ENCODE results near the gene CCDC137. TPM values are rescaled to one million over a fixed set of nuclear protein-coding genes. Genes with fewer than 3 reads are reported as not detected.
A peak's percentile ranks its signal among the peaks of the same experiment; 100 is the strongest.
"Not testable (repeated sequence)": the region's sequence is repeated elsewhere in the genome, so short reads cannot be mapped to it uniquely, and the experiment has no call there.

Gene CCDC137
- 10 to 100 TPM in 1 of 4 donors, 1 to 10 TPM in 3; 4.4 to 11.4 (median 8.8) TPM for total RNA-seq

- WGBS, 2 donors, result 0% methylated on average over 12 to 24 of the region's 96 CpGs
- Histone ChIP-seq H3K9me3 (no peaks in the 10 kb centered on the region), H3K27ac (peak within 1 kb of the TSS; percentile 42 to 78 (median 54)), H3K4me3 (replicated peaks in 1 of 3) (peak within 1 kb of the TSS; percentile 55 to 100 (median 99)), H3K36me3 (peaks cover 2 to 4% of the 10 kb centered on the region in 2 donors), H3K27me3 (no peaks in the 10 kb centered on the region), H3K4me1 (peaks cover 16 to 23% of the 10 kb centered on the region in 2 donors)
- peak; percentile 95 to 96 for DNase-seq
- intact Hi-C loops (cut with DNase I), result no loop called here
- TF ChIP-seq POLR2A (IDR thresholded peaks at IDR 0.05), result peak in 1 of 2 donors; percentile 80
- no peak for TF ChIP-seq CTCF (IDR thresholded peaks at IDR 0.05)
Measured at GRCh38 chr17:81666342-81667191, at the start of gene CCDC137, which contains the start of gene OXLD1. Gene CCDC137 (plus strand): TSS chr17:81666737. CDS start chr17:81666767, 30 bp downstream. Gene OXLD1 (minus strand): TSS chr17:81666605. CDS start chr17:81666577, 28 bp downstream.

GRCh38 chr17:81616877-81617276 is 49.7 kb upstream of the CCDC137 start:
- H3K4me3 ChIP-seq (replicated peaks in 1 of 3), result no peak overlapping the region
- DNase-seq, result no peak
- H3K9me3 ChIP-seq, result no peaks in the 10 kb centered on the region
- no peak for TF ChIP-seq POLR2A (IDR thresholded peaks at IDR 0.05)
- TF ChIP-seq CTCF (IDR thresholded peaks at IDR 0.05), result no peak
- H3K36me3 ChIP-seq, result peaks cover 18 to 23% of the 10 kb centered on the region in 2 donors
- WGBS, 2 donors, result 78 to 96% methylated on average over 7 of the region's 7 CpGs
- intact Hi-C loops (cut with DNase I), result no loop called here
- H3K27ac ChIP-seq, result no peak overlapping the region
- H3K27me3 ChIP-seq, result no peaks in the 10 kb centered on the region
- peaks cover 6 to 7% of the 10 kb centered on the region in 2 donors for H3K4me1 ChIP-seq

GRCh38 chr17:81618307-81618706 is 48.2 kb upstream of the CCDC137 start:
- not testable (repeated sequence) for DNase-seq
- H3K36me3 ChIP-seq, result peaks cover 24 to 28% of the 10 kb centered on the region in 2 donors
- WGBS, 2 donors, result 100% methylated on average over 3 of the region's 36 CpGs; no CpG with 5 or more reads in 1 of the 2 donors

GRCh38 chr17:81621494-81622130 is 44.9 kb upstream of the CCDC137 start:
- intact Hi-C loops (cut with DNase I), result no loop called here
- H3K9me3 ChIP-seq, result no peaks in the 10 kb centered on the region
- no peaks in the 10 kb centered on the region for H3K27me3 ChIP-seq
- 67 to 71% methylated on average over 10 to 11 of the region's 11 CpGs for WGBS, 2 donors
- H3K4me1 ChIP-seq, result peaks cover 6 to 7% of the 10 kb centered on the region in 2 donors
- H3K36me3 ChIP-seq, result peaks cover 48 to 49% of the 10 kb centered on the region in 2 donors
- peak overlapping the region in 1 of 3 donors; percentile 5 for H3K27ac ChIP-seq
- peak; percentile 40 to 50 for DNase-seq
- H3K4me3 ChIP-seq (replicated peaks in 1 of 3), result no peak overlapping the region
- TF ChIP-seq CTCF (IDR thresholded peaks at IDR 0.05), result no peak
- TF ChIP-seq POLR2A (IDR thresholded peaks at IDR 0.05), result no peak

More at GRCh38 chr17:81618307-81618706, 48.2 kb upstream of the CCDC137 start:
- H3K9me3 ChIP-seq; intact Hi-C loops (cut with DNase I); H3K27me3 ChIP-seq; H3K27ac ChIP-seq; H3K4me3 ChIP-seq (replicated peaks in 1 of 3); H3K4me1 ChIP-seq: not testable (repeated sequence)

GRCh38 chr17:81630274-81630673 is 36.3 kb upstream of the CCDC137 start:
- no peaks in the 10 kb centered on the region for H3K27me3 ChIP-seq
- peaks cover 4 to 12% of the 10 kb centered on the region in 2 donors for H3K4me1 ChIP-seq
- DNase-seq, result no peak
- no peak overlapping the region for H3K4me3 ChIP-seq (replicated peaks in 1 of 3)
- no peak for TF ChIP-seq POLR2A (IDR thresholded peaks at IDR 0.05)
- no peak for TF ChIP-seq CTCF (IDR thresholded peaks at IDR 0.05)
- peaks cover 38 to 40% of the 10 kb centered on the region in 2 donors for H3K36me3 ChIP-seq
- 89% methylated on average over 8 of the region's 8 CpGs for WGBS, 2 donors
- no peaks in the 10 kb centered on the region for H3K9me3 ChIP-seq
- intact Hi-C loops (cut with DNase I), result no loop called here
- H3K27ac ChIP-seq, result no peak overlapping the region

Measured in thyroid gland (tissue), 4 donors.